Measurements from ENCODE around the gene IQCB1. TPM values are rescaled to one million over a fixed set of nuclear protein-coding genes. Genes with fewer than 3 reads are reported as not detected.
"Not testable (repeated sequence)": the region's sequence is repeated elsewhere in the genome, so short reads cannot be mapped to it uniquely, and the experiment has no call there.

The IQCB1 gene
- total RNA-seq, 1 donor from 2014 or later = 43.4 TPM

- Mint-ChIP-seq H3K36me3 (ENCODE audit: low read depth) (no peaks in the 10 kb centered on the region), H3K27ac (no peak overlapping the region), H3K27me3 (ENCODE audit: low read depth) (peaks cover 30% of the 10 kb centered on the region), H3K4me1 (ENCODE audit: low read depth) (peaks cover 4% of the 10 kb centered on the region), H3K4me3 (ENCODE audit: low read depth) (no peak overlapping the region), H3K9me3 (no peaks in the 10 kb centered on the region)
- DNase-seq (ENCODE audit: low spot score) = no peak
- intact Hi-C loops (cut with micrococcal nuclease) = no loop called here
These were observed 82.1 kb downstream of the IQCB1 start for GRCh38 chr3:121752772-121753171.

GRCh38 chr3:121752261-121752660, 82.6 kb downstream of the IQCB1 start:
- no peak overlapping the region for H3K27ac Mint-ChIP-seq
- H3K4me3 Mint-ChIP-seq (ENCODE audit: low read depth) = no peak overlapping the region
- intact Hi-C loops (cut with micrococcal nuclease) = no loop called here
- no peaks in the 10 kb centered on the region for H3K9me3 Mint-ChIP-seq
- no peaks in the 10 kb centered on the region for H3K36me3 Mint-ChIP-seq (ENCODE audit: low read depth)
- DNase-seq (ENCODE audit: low spot score) = no peak
- peaks cover 7% of the 10 kb centered on the region for H3K4me1 Mint-ChIP-seq (ENCODE audit: low read depth)
- peaks cover 29% of the 10 kb centered on the region for H3K27me3 Mint-ChIP-seq (ENCODE audit: low read depth)

- Mint-ChIP-seq H3K4me1 (ENCODE audit: low read depth) (peaks cover 7% of the 10 kb centered on the region), H3K4me3 (ENCODE audit: low read depth) (no peak overlapping the region), H3K27me3 (ENCODE audit: low read depth) (peaks cover 19% of the 10 kb centered on the region), H3K27ac (no peak overlapping the region), H3K36me3 (ENCODE audit: low read depth) (no peaks in the 10 kb centered on the region), H3K9me3 (no peaks in the 10 kb centered on the region)
- DNase-seq (ENCODE audit: low spot score) = no peak
- intact Hi-C loops (cut with micrococcal nuclease) = no loop called here
These were observed 84.8 kb downstream of the IQCB1 start for GRCh38 chr3:121750087-121750415.

- Mint-ChIP-seq H3K4me3 (ENCODE audit: low read depth) (no peak within 1 kb of the TSS), H3K27me3 (ENCODE audit: low read depth) (peaks cover 15% of the 10 kb centered on the region), H3K9me3 (no peaks in the 10 kb centered on the region), H3K4me1 (ENCODE audit: low read depth) (peaks cover 7% of the 10 kb centered on the region), H3K36me3 (ENCODE audit: low read depth) (no peaks in the 10 kb centered on the region), H3K27ac (no peak within 1 kb of the TSS)
- intact Hi-C loops (cut with micrococcal nuclease) = loop anchor here (1.0 to 10.0 kb wide), 7 partner anchors 14 to 765 kb away; partner anchors contain the start of genes EAF2, FAM162A, HCLS1 and IQCB1
- DNase-seq (ENCODE audit: low spot score) = peak; percentile 91
These were observed 85.4 kb downstream of the IQCB1 start, which contains the start of gene GOLGB1 for GRCh38 chr3:121749276-121750086. GOLGB1 (minus strand) TSS chr3:121749741; CDS start chr3:121730971, 18,770 bp downstream.

GRCh38 chr3:121748680-121749275, 86.1 kb downstream of the IQCB1 start:
- no peak for DNase-seq (ENCODE audit: low spot score)
- peaks cover 13% of the 10 kb centered on the region for H3K27me3 Mint-ChIP-seq (ENCODE audit: low read depth)
- H3K36me3 Mint-ChIP-seq (ENCODE audit: low read depth) = no peaks in the 10 kb centered on the region
- no peak overlapping the region for H3K4me3 Mint-ChIP-seq (ENCODE audit: low read depth)
- no peaks in the 10 kb centered on the region for H3K9me3 Mint-ChIP-seq
- H3K27ac Mint-ChIP-seq = no peak overlapping the region
- intact Hi-C loops (cut with micrococcal nuclease) = loop anchor here (1.0 to 10.0 kb wide), 7 partner anchors 13 to 766 kb away; partner anchors contain the start of genes EAF2, FAM162A, HCLS1 and IQCB1
- peaks cover 7% of the 10 kb centered on the region for H3K4me1 Mint-ChIP-seq (ENCODE audit: low read depth)

GRCh38 chr3:121747976-121748375, 86.9 kb downstream of the IQCB1 start:
- Mint-ChIP-seq H3K36me3 (ENCODE audit: low read depth) (peaks cover 4% of the 10 kb centered on the region), H3K9me3 (peaks cover 4% of the 10 kb centered on the region), H3K4me1 (ENCODE audit: low read depth) (peaks cover 7% of the 10 kb centered on the region), H3K4me3 (ENCODE audit: low read depth) (no peak overlapping the region), H3K27me3 (ENCODE audit: low read depth) (peaks cover 11% of the 10 kb centered on the region), H3K27ac (no peak overlapping the region)
- intact Hi-C loops (cut with micrococcal nuclease) = loop anchor here (5.0 to 10.0 kb wide), 3 partner anchors 347 to 767 kb away; partner anchors contain the start of genes FAM162A, KPNA1 and MIX23
- DNase-seq (ENCODE audit: low spot score) = no peak

GRCh38 chr3:121743106-121743505, 91.8 kb downstream of the IQCB1 start:
- intact Hi-C loops (cut with micrococcal nuclease) = loop anchor here (10.0 kb wide), 2 partner anchors 352 to 772 kb away; partner anchors contain the start of gene KPNA1
- not testable (repeated sequence) for H3K27ac Mint-ChIP-seq; H3K27me3 Mint-ChIP-seq (ENCODE audit: low read depth); H3K4me3 Mint-ChIP-seq (ENCODE audit: low read depth); DNase-seq (ENCODE audit: low spot score)
- peaks cover 23% of the 10 kb centered on the region for H3K4me1 Mint-ChIP-seq (ENCODE audit: low read depth)
- peaks cover 13% of the 10 kb centered on the region for H3K9me3 Mint-ChIP-seq
- peaks cover 33% of the 10 kb centered on the region for H3K36me3 Mint-ChIP-seq (ENCODE audit: low read depth)

GRCh38 chr3:121740896-121741295, 94.0 kb downstream of the IQCB1 start:
- Mint-ChIP-seq H3K9me3 (peaks cover 13% of the 10 kb centered on the region), H3K27me3 (ENCODE audit: low read depth) (no peaks in the 10 kb centered on the region), H3K4me1 (ENCODE audit: low read depth) (peaks cover 23% of the 10 kb centered on the region), H3K4me3 (ENCODE audit: low read depth) (no peak overlapping the region), H3K27ac (no peak overlapping the region), H3K36me3 (ENCODE audit: low read depth) (peaks cover 38% of the 10 kb centered on the region)
- no peak for DNase-seq (ENCODE audit: low spot score)
- intact Hi-C loops (cut with micrococcal nuclease) = loop anchor here (10.0 kb wide), 2 partner anchors 354 to 774 kb away; partner anchors contain the start of gene KPNA1

GRCh38 chr3:121739902-121740301, 95.0 kb downstream of the IQCB1 start:
- Mint-ChIP-seq H3K4me3 (ENCODE audit: low read depth) (no peak overlapping the region), H3K9me3 (peaks cover 13% of the 10 kb centered on the region), H3K27ac (no peak overlapping the region), H3K27me3 (ENCODE audit: low read depth) (no peaks in the 10 kb centered on the region), H3K4me1 (ENCODE audit: low read depth) (peaks cover 30% of the 10 kb centered on the region), H3K36me3 (ENCODE audit: low read depth) (peaks cover 38% of the 10 kb centered on the region)
- intact Hi-C loops (cut with micrococcal nuclease) = loop anchor here (5.0 to 10.0 kb wide), 3 partner anchors 355 to 775 kb away; partner anchors contain the start of gene KPNA1
- DNase-seq (ENCODE audit: low spot score) = no peak

- intact Hi-C loops (cut with micrococcal nuclease) = loop anchor here (2.0 to 5.0 kb wide), 2 partner anchors 409 to 630 kb away; no protein-coding TSS in a partner anchor
- H3K4me1 Mint-ChIP-seq (ENCODE audit: low read depth) = peaks cover 39% of the 10 kb centered on the region
- no peaks in the 10 kb centered on the region for H3K27me3 Mint-ChIP-seq (ENCODE audit: low read depth)
- H3K9me3 Mint-ChIP-seq = peaks cover 6% of the 10 kb centered on the region
- DNase-seq (ENCODE audit: low spot score) = no peak
- no peak overlapping the region for H3K27ac Mint-ChIP-seq
- H3K36me3 Mint-ChIP-seq (ENCODE audit: low read depth) = peaks cover 42% of the 10 kb centered on the region
- no peak overlapping the region for H3K4me3 Mint-ChIP-seq (ENCODE audit: low read depth)
These were observed 97.2 kb downstream of the IQCB1 start for GRCh38 chr3:121737644-121738043.

GRCh38 chr3:121736112-121736511, 98.7 kb downstream of the IQCB1 start:
- H3K27ac Mint-ChIP-seq = peak overlapping the region; percentile 62
- H3K9me3 Mint-ChIP-seq = no peaks in the 10 kb centered on the region
- DNase-seq (ENCODE audit: low spot score) = no peak
- H3K27me3 Mint-ChIP-seq (ENCODE audit: low read depth) = no peaks in the 10 kb centered on the region
- no peak overlapping the region for H3K4me3 Mint-ChIP-seq (ENCODE audit: low read depth)
- peaks cover 36% of the 10 kb centered on the region for H3K4me1 Mint-ChIP-seq (ENCODE audit: low read depth)
- H3K36me3 Mint-ChIP-seq (ENCODE audit: low read depth) = peaks cover 28% of the 10 kb centered on the region
- intact Hi-C loops (cut with micrococcal nuclease) = loop anchor here (1.0 to 5.0 kb wide), 3 partner anchors 76 to 631 kb away; partner anchors contain the start of gene HCLS1

- H3K36me3 Mint-ChIP-seq (ENCODE audit: low read depth) = peaks cover 28% of the 10 kb centered on the region
- H3K27ac Mint-ChIP-seq = no peak overlapping the region
- H3K4me3 Mint-ChIP-seq (ENCODE audit: low read depth) = no peak overlapping the region
- DNase-seq (ENCODE audit: low spot score) = no peak
- H3K27me3 Mint-ChIP-seq (ENCODE audit: low read depth) = no peaks in the 10 kb centered on the region
- intact Hi-C loops (cut with micrococcal nuclease) = loop anchor here (1.0 to 5.0 kb wide), 2 partner anchors 14 to 632 kb away; partner anchors contain the start of gene GOLGB1
- H3K4me1 Mint-ChIP-seq (ENCODE audit: low read depth) = peaks cover 35% of the 10 kb centered on the region
- H3K9me3 Mint-ChIP-seq = no peaks in the 10 kb centered on the region
These were observed 99.7 kb downstream of the IQCB1 start for GRCh38 chr3:121735047-121735696.
